GM19372 (cell line): ENCODE data around the gene RTF2.

Source experiments
- ATAC-seq: cut with Tn5 transposase; IDR thresholded peaks from one replicate; pipeline ENCODE4 v1.9.1; 2021; ENCODE audit warnings: mild to moderate bottlenecking, low read depth, moderate library complexity; ENCODE audit not compliant: unreplicated experiment

RTF2 gene

GRCh38 chr20:56437196-56437960 lies 31.0 kb upstream of the RTF2 start:
- ATAC-seq, result no peak

GRCh38 chr20:56438284-56438683 lies 30.1 kb upstream of the RTF2 start:
- no peak for ATAC-seq

- no peak for ATAC-seq
These were observed 28.6 kb upstream of the RTF2 start for GRCh38 chr20:56439771-56440291.

GRCh38 chr20:56440346-56441007 lies 27.9 kb upstream of the RTF2 start:
- peak; percentile 59 for ATAC-seq

GRCh38 chr20:56442389-56443365 lies 25.8 kb upstream of the RTF2 start:
- ATAC-seq, result no peak

GRCh38 chr20:56443654-56444540 lies 24.5 kb upstream of the RTF2 start:
- no peak for ATAC-seq

- ATAC-seq, result no peak
These were observed 23.3 kb upstream of the RTF2 start for GRCh38 chr20:56445130-56445529.

- no peak for ATAC-seq
These were observed 22.9 kb upstream of the RTF2 start for GRCh38 chr20:56445540-56445939.

GRCh38 chr20:56447227-56447626 lies 21.2 kb upstream of the RTF2 start:
- no peak for ATAC-seq

- ATAC-seq, result no peak
These were observed 19.0 kb upstream of the RTF2 start for GRCh38 chr20:56449459-56449858.

GRCh38 chr20:56451056-56451765 lies 17.2 kb upstream of the RTF2 start:
- ATAC-seq, result no peak

GRCh38 chr20:56453352-56453751 lies 15.1 kb upstream of the RTF2 start:
- peak; percentile 74 for ATAC-seq

- peak; percentile 82 for ATAC-seq
These were observed 13.7 kb upstream of the RTF2 start for GRCh38 chr20:56454754-56455153.

- ATAC-seq, result no peak
These were observed 10.1 kb upstream of the RTF2 start for GRCh38 chr20:56458206-56458821.

GRCh38 chr20:56460459-56460858 lies 8.0 kb upstream of the RTF2 start:
- no peak for ATAC-seq

- no peak for ATAC-seq
These were observed 6.9 kb upstream of the RTF2 start for GRCh38 chr20:56461576-56461975.

- no peak for ATAC-seq
These were observed 5.0 kb upstream of the RTF2 start for GRCh38 chr20:56463428-56463827.

GRCh38 chr20:56465997-56466396 lies 2.4 kb upstream of the RTF2 start:
- no peak for ATAC-seq

GRCh38 chr20:56467968-56468315 lies 485 bp upstream of the RTF2 start:
- no peak for ATAC-seq
